EH (cell line): ENCODE measurements around the gene CTTN.
"Not testable (repeated sequence)": the region's sequence is repeated elsewhere in the genome, so short reads cannot be mapped to it uniquely, and the experiment has no call there.

Experiments
- DNase-seq: peaks from one replicate; pipeline ENCODE4 v3.0.0-alpha.2; 2015; ENCODE audit warnings: low read depth

The CTTN gene

DNA sequence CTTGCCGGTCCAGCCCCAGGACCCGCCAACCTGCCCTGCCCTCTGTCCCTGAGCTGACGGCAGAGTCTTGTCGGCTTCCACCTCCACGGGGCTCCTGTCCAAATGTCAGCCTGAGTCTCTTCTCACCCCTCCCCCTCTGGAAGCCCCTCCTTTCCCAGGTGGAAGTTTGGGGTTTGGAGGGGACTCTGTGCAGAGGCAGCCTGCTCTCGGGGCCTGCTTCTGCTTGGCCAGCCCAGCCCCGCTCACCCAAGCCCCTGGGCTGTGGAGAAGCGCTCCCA, 31.0 kb downstream of the CTTN start:
- DNase-seq: no peak

DNA sequence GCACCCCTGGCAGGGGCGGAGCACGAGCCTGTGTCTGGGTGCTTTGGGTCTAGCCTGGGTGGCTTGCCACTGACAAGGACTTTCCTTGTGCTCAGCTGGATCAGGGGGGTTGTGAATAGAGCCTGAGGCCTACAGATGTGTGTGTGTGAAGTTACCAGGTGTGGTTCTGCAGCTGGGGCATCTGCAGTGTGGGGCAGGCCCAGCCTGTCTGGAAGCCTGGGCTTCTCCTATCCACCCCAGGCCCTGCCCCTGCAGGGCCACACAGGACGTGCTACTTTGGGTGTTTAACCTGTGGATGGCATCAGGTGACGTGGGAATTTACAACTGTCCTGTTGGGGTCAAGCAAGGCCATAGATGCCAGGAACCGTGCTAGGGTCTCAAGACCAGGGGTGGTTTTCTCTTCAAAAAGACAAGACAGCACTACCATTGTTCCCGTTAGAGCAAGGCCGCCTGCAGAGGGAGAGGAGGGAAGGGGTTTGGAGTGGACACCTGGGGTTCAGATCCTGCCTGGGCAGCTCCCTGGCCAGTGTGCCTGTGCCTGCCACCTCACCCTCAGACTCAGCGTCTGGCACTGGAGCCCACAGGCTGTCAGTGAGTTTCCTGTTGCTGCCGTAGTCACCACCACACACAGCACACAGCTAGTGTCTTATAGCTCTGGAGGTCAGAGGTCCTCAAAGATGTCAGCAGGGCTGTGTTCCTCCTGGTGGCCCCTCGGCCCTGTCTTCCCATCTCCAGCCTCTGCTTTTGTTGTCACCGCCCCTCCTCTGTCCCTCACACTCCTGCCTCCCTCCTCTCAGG, 31.6 kb downstream of the CTTN start:
- DNase-seq: no peak

DNA sequence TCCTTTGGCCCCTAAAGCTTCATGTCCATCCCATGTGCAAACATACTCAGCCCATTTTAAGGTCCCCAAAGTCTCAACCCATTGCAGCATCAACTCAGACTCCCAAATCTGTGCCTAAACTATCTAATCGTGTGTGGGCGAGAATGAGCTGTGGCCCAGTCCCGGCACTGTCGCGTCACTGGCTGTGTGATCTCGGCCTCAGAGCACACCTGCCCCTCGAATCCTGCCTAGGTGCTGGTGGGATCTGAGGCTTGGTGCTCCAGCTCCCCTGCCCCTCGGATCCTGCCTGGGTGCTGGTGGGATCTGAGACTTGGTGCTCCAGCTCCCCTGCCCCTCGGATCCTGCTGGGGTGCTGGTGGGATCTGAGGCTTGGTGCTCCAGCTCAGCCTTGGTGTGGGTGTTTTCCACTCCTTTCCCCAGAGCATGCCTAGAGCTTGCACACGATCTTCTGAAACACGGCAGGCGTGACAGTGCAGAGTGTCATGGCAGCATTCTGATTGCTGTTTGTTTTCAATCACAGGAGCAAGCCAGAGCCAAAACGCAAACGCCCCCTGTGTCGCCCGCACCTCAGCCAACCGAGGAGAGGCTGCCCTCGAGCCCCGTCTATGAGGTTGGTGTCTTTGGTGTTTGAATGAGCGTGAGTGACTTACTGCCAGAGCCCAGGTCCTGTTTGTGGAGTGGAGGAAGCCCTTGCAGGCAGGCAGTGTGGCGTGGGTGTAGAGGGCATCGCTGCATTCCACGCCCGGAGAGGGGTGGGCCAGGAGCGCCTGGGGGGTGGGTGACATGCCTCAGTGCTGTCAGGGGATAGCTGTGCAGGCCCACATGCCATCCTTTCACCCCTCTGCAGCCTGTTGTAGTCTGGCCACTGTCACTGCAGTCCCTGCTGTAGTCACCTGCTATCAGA, 32.6 kb downstream of the CTTN start:
- DNase-seq: no peak

DNA sequence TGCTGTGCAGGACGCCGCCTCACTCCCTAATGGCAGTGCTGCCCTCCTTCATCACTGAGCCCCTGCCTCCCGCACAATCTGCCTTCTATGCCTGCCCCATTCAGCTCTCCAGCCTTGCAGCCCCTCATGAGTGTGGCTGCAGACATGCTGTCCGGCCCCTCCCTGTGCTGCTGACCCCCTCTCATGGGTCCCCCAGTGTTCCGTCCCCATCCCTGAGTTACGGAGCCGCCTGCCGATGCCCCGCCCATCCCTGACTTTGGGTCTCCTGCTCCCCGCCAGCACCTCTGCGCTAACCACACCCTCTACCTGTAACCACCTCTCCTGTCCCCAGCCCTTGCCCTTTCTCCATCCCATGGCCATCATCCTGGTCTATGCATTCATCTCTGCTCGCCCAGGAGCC, 33.3 kb downstream of the CTTN start:
- no peak for DNase-seq

DNA sequence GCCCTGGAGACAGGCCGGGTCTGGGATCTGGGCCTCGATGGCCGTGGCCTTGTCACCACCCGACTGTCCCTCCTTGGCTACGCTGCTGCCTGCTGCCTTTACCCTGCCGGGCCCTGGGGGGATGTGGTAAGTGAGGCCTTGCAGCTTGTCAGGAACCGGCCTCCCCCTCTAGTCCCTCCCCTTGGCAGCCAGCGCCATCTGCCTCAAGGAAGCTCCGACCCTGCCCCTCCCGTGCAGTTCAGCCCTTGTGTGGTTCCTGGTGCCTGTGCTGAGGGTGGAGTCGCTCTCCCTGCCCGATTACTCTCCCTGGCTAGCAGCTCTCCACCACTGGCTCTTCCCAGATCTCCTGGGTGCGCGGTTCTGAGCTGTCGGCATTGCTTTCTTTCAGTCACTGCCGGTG, 33.7 kb downstream of the CTTN start:
- no peak for DNase-seq

DNA sequence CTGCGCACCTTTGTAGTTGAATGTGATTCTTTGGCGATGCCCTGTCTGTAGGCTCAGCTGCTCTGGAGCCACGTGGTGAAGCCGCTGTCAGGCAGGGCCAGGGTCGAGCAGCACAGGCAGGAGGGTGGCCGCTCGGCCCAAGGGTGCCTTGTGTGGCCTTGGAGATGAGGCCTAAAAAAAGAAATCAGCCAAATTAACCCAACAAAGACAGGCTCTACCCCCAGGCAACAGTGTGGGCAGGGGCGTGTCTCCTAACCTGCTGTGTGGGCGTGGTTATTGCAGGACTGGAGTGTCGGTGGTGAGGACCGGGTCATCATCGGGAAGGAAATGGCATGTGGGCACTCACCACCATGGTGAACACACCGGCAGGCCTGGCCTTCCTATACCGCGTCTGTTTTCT, 34.3 kb downstream of the CTTN start:
- DNase-seq: no peak

DNA sequence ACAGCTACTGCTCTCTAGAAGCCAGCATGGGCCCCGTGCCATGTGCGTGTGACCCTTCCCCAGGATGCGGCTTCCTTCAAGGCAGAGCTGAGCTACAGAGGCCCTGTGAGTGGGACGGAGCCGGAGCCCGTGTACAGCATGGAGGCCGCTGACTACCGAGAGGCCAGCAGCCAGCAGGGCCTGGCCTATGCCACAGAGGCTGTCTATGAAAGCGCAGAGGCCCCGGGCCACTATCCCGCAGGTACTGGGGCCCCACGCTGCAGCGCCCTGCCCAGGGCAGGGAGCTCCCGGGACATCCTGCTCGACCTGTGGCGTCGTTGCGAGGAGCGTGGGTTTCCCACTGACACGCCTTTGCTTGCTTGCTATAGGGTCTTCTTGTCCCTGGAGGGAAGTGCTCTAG, 34.7 kb downstream of the CTTN start:
- DNase-seq: no peak

DNA sequence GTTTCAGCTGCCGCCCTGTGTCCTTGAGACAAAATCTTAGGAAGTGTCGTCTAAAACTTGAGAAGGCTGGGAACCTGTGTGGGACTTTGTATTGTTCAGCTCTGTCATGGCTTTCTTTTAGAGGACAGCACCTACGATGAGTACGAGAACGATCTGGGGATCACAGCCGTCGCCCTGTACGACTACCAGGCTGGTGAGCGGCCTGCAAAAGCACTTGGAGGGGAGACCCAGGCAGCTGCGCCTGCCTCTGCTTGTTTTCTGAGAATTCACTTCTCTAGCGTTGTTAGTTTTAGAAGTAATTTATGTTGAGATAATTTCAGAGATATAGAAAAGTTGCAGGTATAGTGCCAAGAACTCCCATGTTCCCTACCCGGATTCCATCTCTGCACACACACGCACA, 35.2 kb downstream of the CTTN start:
- DNase-seq: no peak

DNA sequence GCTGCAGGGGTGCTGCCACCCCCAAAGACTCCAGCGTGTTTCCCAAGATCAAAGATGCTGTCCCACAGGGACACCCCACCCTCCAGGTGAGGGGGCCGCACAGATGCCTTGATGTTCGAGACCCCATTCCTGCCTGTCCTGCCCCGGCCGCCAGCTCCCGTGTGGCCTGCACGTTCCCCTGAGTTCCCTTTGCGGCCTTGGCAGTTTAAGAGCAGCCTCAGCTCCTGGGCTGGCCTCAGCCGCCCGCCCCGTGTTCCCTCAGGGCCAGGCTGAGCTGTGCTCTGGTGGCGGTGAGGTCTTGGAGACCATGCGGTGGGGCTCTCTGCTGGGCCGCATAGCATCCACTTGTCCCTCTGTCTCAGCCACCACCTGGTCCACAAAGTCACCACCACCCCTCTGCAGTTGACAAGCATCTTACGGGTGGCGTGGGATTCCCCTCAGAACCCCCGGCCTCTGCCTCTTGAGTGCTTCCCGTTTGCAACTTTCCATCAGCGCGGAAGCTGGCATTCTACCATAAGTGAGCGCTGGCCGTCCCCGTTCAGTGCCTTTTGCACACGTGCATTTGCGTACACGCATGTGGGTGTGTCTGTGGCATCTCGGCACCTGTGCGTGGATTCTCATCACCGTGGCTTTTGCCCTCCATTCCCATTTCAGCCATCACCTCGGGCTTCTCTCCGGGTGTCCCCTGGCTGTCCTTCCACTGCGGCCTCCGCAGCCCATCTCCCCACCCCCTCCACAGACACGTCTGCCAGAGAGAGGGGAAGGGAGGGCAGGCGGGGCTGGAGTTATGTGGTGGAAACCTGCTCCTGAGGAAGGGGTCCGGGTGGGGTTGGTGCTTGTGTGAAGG, 35.9 kb downstream of the CTTN start:
- no peak for DNase-seq

DNA sequence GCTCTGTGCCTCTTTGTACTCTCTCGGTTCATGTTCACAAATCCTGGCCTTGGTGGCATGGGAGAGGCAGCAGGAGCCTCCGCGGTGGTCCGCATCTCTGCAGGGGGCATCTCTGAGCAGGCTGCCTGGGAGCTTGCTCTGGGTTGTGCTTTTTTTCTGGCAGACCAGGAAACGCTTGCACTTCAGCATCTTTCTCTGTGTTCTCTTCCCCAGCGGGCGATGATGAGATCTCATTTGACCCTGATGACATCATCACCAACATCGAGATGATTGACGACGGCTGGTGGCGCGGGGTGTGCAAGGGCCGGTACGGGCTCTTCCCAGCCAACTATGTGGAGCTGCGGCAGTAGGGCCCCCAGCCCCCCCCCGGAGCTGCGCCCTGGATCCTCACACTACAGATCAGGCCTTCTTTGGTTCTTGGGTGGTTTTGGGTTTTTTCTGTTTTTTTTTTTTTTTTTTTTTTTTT, 36.5 kb downstream of the CTTN start:
- DNase-seq: no peak

DNA sequence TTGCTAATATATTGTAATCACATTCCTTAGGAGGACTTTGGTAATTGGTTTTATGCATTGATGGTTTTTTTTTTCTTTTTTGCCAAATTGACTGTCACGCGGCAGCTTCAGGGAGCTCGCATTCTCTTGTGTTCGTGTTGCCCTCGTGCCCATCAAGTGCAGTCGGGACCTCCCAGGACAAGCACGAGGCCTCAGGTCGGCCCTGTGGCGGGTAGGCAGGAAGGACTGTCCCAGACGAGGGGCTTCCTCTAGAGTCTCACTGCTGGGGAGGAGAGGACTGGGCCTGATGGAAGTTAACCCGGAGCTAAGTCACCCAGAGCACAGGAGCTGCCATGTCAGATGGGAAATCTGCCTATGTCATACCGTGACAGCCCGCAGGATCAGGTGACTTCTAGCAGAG, 37.0 kb downstream of the CTTN start:
- no peak for DNase-seq

DNA sequence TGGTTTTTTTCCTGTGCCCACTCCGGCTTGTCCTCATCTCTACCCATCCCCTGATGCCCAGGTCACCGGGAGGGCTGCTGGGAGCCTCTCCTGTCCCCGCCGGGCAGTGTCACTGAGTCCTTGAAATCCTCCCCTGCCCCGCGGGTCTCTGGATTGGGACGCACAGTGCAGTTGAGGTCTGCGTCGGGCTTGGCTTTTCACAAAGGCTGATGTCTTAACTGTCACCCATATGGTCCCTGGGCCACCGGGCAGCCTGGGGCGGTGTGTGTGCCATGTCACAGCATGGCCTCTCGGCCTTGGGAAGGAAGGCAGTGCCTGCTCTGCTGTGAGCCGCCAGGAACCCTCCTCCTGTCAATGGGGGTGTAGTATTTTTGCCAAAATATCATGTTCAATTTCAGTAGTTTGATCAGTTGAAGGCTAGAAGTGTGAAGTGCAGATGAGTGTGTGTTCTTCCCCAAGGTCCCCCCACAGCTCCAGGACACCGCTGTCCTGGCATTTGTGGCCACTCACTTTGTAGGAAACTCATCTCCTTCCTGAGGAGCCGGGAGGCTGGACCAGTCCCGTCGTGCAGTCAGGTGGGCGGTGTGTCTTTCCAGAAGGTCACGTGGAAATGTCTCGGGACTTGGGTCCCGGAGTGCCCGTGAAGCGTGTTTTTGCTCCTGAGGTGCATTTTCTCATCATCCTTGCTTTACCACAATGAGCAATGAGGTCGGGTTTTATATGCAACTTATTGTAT, 37.6 kb downstream of the CTTN start:
- DNase-seq: no peak

DNA sequence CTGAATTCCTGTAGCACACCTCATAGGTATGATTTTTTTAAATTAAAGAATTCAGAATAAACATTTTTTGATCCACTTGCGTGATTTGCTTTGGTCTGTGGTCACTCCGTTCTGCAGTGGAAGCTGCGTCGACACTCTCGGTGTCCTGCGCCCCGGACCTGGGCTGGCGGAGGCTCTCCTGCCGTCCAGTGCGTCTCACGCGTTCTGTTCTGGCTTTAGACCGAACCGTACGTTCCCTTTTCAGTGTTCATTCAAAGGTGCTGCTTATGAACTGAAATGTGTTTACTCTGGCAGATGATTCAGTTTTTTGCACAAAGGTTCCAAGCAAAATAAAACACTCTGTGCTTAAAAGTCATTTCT, 38.2 kb downstream of the CTTN start:
- DNase-seq: no peak

DNA sequence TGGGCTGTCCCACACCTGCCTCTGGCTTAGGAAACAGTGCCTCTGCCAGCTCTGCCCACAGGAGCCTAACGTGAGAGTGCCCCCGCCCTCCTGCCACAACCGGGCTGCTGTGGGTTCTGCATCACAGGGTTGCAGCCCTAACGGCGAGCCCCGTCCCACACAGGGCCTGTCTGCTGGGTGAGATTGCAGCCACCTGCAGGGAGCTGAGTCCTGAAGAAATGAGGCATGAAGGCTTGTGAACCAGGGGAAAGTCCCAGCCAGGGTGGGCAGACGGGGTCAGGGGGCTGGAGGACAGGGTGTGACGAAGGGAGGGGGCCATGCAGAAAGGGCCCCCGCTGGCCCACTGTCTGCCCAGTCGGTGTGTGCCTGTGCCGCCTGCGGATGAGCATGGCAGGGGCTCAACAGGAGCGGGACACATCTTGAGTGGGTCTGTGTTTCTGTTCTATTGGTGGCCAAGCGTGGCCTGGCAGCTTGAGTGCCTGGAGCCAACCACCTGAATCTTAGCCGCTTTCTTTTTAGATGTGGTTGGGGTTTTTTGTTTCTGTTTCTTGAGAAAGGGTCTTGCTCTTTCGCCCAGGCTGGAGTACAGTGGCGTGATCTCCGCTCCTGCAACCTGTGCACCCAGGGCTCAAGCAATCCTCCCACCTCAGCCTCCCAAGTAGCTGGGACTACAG, 38.9 kb downstream of the CTTN start:
- DNase-seq: no peak

DNA sequence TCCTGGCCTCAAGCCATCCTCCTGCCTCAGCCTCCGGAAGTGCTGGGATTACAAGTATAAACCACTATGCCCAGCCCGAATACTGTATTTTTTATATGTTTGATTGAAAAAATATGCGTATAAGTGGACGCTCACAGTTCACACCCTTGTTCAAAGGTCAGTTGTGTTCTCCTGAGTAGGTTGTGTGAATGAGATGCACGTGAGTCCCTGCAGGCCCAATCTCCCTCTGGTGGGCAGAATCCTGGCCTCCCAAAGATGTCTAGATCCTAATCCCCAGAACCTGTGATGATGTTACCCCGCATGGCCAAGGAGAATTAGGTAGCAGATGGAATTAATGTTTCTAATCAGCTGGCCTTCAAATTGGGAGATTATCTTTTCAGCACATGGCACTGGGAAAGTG, 41.9 kb downstream of the CTTN start:
- no peak for DNase-seq

DNA sequence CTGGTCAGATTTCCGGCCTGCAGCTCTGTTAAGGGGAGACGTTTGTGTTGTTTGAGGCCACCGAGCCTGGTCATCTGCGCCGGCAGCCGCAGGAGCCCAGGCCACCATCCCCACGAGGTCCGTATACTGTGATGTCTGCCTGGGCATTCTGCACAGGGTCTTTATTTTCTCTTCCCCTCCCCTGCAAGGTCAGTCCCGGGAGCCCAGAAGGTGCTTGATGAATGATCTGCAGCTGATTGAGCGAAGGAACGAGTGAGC, 45.4 kb downstream of the CTTN start:
- no peak for DNase-seq

DNA sequence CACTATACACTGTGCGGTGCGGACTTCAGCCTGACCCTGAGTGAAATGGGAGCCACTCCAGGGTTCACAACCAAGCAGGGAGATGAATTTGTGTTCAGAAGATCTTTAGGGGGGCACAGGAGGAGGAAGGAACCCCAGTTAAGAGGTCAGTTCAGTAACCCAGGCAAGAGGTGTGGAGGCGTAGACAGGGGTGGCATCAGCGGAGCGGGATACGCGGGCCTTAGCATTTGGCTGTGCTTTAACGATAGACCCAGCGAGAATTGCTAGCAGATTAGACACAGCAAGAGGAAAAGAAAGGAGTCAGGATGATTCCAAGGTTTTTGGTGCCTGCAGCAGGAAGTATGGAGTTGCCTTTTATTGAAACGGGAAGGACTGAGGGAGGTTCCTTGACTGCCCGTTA, 46.8 kb downstream of the CTTN start:
- no peak for DNase-seq

DNA sequence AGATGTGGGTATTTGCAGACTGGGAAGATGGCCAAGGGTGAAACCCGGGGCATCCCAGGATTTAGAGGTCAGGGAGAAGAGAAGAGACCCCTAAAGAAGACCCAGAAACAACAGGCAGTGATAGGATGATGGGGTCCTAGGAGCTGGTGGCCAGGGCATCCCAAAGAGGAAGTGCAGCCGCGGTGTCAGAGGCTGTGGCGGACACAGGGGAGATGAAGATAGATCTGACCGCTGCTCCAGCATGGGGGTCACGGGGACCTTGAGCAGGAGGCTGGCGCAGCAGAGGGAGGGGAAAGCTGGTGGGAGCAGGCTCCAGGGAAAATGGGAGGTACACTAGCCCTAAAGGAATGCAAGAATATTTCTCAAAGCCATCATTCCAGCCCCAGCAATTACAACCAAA, 47.3 kb downstream of the CTTN start:
- DNase-seq: no peak

DNA sequence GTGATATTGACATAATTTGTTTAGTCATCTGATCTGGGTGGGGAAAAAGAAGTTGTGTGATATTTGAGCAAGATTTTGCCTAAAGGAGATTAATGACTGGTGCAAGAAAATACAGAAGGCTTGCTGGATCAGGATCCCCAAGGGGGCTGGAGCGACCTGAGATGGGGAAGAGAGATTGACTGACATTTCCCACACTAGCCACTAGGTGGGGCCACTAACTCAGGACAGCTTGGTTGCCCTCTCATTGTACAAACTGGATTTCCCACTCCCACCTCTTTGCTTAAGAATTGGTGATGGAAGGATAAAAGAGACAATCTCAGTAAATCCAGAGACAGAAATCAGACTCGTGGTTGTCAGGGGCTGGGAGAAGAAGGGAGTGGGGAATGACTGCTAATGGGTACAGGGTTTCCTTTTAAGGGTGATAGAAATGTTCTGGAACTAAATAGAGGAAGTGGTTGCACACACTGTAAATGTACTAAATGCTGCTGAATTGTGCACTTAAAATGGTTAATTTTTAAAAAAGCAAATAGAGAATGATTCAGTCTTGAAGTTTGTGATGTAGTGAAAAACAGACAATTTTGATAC, 50.7 kb downstream of the CTTN start:
- no peak for DNase-seq

DNA sequence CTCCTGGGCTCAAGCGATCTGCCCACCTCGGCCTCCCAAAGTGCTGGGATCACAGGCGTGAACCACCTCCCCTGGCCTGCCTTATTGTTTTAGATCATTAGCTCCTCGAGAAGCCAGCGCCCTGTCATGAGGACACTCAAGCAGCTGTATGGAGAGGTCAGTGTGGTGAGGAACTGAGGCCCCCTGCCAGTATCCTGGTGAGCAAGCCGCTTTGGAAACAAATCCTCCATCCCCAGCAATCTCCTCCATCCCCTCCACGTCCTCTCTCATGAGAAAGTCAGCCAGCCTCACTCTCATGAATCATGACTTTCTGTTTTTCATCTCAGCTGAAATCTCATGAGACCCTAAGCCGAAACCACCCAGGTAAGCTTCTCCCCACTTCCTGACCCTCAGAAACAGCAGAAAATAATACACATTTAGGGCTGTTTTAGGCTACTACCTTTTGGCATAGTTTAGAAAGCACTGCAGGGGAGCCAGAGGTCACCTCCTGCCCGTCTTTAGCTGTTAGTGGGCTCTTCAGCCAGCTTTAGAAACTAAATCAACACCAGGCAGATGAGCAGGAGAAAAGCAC, 56.0 kb downstream of the CTTN start:
- DNase-seq: no peak

DNA sequence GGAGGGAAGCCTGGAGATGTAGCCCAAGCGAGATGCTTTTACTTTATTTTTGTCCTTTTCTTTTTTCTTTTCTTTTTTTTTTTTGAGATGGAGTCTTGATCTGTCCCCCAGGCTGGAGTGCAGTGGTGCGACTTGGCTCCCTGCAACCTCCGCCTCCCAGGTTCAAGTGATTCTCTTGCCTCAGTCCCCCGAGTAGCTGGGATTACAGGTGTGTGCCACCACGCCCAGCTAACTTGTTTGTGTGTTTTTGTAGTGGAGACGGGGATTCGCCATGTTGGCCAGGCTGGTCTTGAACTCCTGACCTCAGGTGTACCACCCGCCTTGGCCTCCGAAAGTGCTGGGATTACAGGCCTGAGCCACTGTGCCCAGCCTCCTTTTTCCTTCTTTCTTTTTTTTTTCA, 56.5 kb downstream of the CTTN start:
- DNase-seq: not testable (repeated sequence)
